Measurements from ENCODE around the gene PANX3.

PANX3 gene

DNA sequence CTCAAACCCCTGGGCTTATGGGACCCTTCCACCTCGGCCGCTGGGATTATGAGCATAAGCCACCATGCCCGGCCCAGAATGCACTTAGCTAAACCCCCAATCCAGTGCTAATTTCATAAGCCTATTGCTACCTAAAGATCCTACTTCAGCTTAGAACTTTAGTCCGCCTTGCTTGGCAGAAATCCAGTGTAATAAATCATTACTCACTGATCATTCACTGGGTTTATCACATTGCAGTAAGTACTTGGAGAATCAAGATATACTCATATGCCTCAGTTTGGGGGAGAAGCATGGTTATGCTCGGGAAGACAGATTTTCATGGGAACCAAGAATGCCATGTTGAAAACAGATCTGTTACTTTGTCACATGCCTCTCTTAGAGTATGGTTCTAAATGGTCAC lies 7.6 kb downstream of the PANX3 start:
- DNase-seq: no peak

DNA sequence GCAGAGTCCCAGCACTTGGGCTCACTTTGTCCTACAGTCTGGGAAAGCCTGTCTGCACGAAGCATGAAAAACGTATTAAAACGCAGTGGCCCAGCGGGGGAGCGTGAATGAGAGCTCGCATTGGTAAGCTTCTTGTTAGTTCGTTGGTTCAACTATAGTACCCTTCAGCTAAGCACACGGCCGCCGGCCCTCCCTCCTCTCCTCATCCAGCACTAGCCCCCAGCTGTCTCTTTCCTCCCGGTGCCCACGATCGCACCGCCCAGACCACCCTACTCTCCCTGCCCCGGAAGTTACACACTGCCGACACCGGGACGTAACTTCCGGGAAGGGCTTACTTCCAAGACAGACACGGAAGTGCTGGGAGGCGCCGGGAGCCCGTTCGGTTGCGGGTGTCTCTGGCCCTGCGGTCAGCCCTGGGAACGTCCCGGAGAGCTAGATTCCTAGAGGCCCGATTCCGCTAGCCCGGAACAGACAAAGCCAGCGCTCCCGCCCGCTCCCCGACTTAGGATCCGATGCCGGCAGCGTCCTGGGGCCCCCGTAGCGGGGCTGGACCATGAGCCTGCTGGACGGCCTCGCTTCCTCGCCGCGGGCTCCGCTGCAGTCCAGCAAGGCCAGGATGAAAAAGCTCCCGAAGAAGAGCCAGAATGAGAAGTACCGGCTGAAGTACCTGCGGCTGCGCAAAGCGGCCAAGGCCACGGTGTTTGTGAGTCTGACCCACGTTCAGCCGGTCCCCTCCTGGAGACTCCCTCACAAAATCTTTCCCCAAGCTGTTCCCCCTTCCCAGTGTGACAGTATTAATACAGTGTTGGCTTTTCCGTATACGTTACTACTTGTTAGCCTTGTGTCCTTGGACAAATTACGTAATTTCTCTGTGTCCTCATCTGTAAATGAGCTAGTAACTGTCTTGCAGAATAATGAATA lies 11.6 kb downstream of the PANX3 start, which contains the start of gene TBRG1:
TSS of gene TBRG1 (plus strand) at position 334 of the 921 bp plus-strand sequence. CDS start at position 554, 220 bp downstream.
- peak; percentile 96 for DNase-seq

DNA sequence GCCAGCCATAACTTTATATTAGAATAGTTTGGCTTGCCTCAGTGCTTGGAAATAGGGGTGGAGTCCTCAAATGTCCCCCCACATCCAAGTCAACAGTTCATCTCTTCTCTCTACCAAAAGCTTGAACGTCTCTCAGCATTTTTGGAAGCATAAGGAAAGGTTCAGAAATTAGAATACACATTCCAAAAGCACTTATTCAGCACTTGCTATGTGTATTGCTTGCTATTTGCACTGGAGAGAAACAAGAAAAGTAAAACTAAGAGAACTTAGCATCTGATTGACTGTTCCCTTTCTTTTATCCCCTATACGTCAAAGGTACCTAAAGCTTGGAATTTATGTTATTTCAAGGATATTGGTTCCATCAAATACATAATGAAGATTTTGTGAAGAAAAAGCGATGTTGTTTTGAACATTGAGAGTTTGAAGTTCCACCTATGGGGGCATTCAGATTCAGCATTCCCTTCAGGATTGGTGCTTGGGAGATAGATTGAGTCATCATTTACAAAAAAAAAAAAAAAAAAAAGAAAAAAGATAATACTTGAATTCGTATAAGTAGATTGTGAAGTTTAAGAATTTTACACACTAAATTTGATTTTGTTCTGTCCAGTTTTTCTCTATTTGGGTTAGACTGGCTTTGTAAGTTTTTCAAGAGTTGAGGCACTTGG lies 12.8 kb downstream of the PANX3 start:
- DNase-seq: no peak

DNA sequence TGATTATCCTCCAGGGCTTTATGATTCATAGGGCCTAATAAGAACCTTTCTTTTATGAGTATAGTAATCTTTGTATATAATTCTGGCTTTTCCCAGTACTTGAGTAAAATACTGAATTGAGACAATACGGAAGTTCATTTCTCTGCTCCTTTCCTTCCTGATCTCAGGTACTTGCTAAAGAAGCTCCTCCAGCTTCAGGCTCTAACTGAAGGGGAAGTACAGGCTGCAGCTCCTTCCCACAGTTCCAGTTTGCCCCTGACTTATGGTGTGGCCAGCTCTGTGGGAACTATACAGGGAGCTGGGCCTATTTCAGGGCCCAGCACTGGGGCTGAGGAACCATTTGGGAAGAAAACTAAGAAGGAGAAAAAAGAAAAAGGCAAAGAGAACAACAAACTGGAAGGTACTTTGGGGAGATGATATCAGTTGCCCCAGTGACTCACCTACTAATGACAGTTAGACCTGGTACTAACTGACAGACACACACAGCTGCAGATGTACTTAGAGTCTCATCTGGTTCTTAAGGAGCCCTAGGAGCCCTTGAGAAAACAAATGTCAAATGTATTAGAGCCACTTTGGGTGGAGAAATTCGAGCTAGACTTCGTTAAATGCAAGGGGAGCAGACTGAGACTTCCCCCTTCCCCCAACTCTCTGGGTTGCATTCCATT lies 14.4 kb downstream of the PANX3 start:
- no peak for DNase-seq

DNA sequence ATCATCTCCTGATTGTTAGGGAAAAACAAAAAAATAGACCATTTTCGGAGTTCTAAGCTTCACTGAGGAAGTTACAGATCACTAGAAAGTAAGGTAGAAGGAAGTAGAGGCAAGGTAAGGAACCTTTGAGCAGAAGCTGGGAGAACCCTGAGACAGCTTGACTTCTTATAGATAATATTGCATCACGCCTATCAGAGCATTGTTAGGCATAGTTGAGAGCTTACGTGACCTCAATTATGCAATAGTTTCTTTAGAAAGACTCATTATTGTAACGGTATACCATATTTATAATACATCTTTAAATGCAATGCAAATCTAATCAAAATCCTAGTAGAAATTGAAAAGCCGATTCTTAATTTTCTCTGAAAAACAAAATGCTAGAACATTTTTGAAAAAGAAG lies 16.3 kb downstream of the PANX3 start:
- DNase-seq: no peak

DNA sequence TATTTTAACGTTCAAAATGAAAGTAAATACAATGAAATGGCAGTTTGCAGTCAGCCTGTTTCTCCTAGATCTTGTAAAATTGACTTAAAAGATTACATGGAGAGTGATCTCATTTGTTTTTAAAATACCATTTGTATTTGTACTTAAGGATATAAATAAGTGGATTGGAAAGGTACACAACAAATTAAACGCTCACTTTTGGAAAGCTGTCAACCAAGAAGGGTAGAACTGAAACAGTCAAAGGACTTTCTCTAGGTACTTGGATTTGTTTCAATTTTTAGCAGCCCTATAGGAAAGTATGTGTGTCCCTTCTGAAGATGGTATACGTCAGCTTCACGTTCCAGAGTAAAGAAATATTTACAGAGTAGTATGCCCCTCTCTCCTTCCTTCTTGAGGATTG lies 18.7 kb downstream of the PANX3 start:
- DNase-seq: no peak

DNA sequence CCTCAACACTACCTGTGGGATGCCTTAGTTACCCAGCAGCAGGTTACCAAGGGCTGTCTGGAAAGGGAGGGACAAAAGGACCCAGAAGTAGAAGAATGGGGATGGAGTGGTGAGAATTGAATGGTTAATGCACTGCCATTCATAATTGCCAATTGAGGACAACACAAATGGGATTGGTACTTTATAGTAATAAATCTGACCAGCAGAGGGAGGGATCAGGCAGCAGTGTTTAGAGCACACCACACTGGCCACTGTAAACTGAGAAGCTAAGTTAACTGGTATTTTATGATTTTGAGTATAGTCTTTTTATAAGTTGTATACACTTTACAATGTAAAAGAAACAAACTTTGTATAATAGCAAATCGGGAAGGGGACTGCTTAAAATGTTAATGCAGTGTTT lies 22.1 kb downstream of the PANX3 start:
- no peak for DNase-seq

DNA sequence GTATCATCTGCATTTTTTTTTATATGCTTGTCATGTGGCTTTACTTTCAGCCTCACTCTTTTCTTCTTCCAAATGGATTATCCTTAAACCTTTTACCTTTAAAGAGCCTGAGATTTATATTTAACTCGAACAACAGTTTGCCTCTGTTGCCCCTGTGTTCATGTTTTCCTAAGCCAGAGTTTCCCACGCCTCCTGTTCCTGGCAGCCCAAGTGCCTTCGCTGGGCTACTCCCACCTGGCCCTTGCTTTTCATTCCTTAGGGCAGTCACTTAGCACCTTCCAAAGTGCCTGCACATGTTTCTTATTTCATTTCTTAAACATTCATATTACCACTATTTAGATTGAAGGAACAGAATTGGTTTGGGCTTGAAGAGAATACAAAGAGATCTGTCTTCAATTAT lies 24.7 kb downstream of the PANX3 start:
- no peak for DNase-seq

DNA sequence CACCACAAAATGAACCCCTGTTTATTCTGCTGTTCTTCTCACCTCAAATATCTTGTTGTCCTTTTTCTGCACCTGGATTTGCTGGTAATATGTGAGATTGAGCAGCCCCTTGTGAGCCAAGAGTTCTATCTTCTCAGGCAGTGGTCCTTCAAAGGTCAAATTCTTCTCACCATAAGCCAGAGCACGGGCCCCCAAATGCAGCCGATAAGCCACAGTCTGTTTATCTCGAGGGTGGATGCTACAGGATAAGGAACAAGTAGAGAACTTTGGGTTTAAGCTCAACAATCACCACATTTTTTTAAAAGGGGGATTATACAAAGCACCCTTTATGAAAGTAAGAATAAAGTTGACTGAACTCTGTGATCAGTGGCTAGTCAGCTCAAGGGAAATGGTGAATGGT lies 27.3 kb downstream of the PANX3 start:
- no peak for DNase-seq

DNA sequence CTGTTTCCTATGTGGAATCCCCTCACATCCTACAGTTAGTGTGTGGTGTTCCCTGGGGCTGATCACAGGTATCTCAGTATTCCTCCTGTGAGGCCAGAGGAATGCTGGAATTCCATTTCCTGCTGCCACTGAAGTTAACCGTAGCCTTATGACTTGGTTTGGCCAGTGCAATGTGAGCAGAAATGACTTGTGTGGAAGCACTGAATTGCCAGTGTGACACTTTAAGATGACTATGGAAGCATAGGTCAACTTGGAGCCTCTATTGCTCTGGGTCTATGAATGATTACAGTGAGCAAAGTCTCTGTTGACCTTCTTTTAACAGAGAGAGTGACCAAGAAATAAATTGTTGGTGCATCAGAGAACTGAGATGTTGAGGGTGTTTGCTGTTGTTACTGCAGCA lies 28.0 kb downstream of the PANX3 start:
- no peak for DNase-seq

DNA sequence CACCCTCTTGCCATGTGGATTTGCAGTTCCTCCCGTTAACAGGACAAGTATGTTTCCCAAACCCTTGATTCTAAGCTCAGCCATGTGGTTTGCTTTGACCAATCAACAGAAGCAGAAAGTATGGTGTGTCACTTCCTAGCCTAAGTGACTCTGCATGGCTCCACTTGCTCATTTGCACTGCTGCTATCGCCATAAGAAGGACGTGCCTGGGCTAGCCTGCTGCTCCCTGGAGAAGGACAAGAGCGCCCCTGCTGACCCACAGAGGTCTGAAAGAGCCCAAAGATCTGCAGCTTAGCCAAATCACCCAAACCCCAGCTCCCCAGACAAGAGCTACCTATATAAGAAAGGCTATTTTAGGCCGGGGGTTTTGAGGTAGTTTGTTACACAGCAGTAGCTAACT lies 29.4 kb downstream of the PANX3 start:
- no peak for DNase-seq

DNA sequence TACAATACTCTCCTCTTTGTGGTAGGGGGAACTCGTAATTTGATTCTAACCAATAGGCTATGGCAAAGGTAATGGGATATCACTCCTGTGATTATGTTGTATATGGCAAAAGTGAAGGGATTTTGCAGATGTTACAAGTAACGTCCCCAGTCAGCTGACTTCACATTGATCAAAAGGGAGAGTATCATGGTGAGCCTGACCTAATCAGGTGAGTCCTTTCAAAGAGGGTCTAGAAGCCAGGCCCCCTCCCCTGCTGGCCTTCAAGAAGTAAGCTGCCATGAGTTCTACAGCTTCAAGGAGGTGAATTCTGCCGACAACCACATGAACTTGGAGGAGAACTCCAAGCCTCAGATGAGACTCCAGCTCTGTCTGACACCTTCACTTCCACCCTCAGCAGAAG lies 31.4 kb downstream of the PANX3 start:
- DNase-seq: no peak

DNA sequence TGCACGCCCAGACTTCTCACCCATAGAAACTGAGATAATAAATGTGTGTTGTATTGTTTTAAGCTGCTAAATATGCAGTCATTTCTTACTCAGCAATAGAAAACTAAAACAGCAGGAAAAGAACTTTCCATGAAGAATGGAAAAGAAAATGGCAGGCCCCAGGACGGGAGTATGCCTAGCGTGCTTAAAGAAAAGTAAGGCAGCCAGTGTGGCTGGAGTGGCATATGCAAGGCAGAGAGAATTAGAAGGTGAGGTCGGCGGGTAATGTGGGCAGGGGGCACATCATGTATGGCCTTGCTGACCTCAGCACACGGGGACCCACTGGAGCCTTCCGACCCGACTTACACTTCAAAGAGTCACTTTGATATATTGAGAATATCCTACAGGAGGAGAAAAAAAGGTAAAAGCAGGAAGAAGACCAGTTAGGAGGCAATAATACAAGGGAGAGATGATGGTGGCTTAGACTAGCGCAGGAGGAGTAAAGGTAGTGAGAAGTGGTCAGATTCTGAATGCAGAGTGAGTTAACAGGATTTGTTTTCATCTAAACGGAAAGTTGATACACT lies 31.9 kb downstream of the PANX3 start:
- DNase-seq: no peak

DNA sequence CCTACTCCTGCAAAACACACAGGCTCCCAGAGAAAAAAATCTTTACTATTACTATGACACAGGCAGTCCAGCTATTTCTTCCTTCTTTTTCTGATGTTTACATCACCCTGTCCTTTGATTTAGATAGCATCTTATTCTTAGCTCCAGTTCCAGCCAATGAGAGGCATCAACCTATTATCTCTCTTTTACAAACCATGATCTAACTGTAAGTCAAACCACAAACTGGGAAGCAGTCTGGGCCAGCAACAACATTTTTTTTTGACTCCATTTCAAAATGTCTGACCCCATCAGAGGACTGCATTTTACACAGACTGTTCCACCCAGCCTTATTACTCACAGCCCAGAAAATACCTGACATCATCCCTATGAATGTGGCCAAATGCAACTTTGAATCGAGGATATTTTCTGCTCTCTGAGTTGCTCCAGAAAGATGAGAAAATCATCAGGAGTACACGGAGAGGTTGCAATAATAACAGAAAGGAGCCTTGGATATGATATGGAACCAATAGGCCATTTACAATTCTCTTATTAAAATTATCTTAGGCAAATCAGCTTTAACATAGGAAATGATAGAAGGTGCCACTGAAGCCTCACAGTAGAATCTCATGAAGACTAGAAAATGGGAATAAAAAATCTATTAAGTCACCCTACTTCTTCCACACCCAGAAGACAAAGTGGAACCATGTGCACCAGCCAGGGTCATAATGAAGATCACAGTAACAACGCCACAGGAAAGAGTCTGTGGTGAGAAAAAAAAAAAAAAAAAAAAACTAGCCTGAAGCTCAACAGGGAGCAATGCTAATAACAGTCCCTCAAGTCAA lies 32.6 kb downstream of the PANX3 start:
- no peak for DNase-seq

DNA sequence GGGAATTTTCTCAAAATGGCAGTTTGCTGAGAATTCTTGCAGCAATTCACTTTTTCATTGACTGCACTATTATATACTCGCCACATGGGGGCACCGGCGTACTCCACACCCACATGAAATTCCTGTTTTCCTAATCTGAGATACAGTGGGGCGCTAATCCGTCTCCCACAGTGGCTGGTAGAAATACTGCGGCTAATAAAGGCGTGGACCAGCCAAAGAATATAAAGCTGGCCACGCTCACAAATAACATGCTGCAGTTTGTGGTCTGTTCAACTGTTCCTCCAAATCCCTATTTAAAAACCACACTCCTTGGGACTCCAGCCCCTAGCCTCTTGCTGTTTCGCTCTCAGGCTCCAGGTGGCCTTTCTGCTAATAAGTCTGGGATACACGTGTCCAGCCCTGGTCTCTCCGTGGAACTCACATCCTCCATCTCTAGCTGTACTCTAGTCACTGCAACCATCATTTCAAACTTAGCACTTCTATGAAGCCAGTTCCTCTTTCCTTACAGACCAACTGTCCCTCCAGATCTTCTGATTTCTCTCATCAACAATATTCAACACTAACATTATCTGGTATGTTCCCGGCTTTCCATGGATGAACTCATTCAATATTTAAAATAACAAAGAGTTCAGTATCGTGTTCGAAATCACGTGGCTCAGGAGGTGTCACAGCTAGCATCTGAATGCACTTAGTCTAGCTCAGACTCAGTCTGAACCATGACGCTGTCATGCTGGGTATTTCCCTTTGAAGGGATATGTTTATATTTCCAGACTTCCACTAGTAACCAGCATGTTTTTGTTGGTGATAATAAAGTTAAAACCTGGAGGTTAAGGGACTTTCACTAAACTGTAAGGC lies 33.4 kb downstream of the PANX3 start:
- peak; percentile 63 for DNase-seq

DNA sequence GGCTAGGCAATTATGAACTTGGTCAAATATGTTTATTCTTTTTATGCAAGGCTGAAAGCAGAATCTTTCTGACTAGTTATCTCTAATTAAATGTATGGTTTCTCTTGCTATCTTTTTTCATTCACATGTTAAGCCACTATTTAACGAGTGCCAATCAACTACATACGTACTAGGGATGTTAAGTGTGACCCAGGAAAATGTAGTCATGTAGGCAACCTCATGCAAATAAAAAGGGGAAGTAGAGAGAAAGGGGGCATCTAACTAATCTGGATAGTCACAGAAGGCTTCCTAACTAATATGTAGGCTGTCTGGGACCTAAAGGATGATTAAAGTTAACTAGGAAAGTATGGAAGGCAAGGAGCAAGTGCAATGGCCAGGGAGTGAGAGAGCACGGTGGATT lies 34.9 kb downstream of the PANX3 start:
- no peak for DNase-seq

DNA sequence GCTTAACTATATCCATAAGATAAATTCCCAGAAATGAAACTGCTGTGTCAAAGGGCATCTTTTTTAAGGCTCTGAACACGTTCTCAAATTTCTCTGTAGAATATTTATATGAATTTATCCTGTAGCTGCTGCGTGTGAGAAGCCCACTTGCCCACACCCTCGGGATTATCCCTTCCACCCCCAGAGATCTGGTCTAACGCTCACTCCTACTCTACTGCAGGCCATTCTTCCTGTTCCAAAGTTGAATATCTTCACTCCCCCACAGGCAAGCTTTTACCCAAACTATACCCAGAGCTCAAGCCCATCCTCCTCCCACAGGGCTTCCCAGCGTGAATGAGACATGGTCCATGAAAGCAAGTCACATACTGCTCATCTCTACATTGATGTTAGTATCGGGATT lies 37.4 kb downstream of the PANX3 start:
- no peak for DNase-seq

DNA sequence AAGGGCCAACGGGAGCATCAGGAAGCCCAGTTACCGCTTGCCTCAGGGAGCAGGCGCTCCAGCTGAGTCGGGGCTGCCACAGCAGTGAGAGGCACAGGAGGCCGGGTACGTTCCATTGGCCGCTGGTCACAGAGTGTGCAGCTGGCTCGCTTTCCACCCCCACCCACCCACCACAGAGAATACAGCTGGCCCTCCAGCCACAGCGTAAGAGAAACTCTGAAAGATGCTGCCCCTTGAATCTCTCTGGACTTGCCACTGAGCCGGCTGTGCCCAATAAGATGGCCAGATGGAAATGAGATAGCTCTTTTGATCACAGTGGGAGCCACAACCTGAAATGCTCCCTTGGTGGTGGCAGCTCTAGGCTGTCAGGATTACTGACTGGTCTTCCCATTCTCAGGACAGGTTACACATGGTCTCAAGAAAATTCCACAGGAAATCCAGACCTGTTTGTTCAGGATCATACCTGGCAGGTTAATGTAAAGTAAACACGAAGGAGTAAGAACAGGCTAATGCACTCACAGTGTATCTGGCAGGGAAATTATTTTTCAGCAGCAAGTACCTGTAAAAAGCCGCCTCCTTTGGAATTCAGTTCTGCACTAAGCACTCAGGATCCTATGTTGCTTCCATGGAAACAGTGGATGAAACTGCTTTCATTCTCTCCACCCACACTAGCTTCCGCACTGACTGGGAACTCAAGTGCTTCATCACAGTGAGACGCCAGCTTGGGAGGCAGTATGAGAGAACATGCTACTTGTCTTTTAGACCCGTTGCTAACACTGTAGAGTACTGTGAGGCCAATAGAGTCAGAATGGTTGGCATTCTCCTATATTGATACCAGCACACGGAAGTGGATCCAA lies 45.8 kb downstream of the PANX3 start:
- DNase-seq: peak; percentile 41

DNA sequence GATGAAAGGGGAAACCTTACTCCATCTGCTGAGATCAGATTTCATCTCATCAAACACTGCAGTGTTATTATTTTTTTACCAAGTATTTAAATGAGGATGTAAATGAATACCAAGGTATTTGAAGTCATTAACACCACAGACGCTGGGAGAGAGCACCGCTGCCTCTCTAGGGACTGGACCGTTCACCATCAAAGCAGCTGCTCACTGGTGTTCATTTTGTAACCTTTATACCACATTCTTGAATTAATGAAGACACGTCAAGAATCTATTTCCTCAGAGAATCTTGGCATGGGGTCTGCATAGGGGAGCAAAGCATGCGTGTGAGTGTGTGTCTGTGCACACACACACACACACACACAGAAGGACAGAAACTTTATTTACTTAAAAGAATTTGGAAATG lies 46.7 kb downstream of the PANX3 start:
- no peak for DNase-seq

DNA sequence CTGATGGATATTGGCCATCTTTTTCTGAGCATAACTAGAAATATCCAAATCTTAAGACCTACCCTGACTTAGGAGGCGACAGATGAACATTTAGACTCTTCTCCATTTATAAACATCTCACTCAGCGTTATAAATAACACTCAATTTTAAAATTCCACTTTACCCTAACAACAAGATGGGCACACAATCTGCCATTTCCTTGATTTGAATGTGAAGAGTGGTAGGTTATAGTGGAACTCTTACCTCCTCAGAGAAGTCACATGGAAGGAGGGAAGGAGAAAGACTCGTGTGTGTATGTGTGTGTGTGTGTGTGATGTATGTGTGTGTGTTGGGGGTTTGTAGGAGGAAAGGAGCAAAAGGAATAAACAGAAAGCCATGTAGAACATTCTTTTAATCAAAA lies 47.3 kb downstream of the PANX3 start:
- DNase-seq: no peak

DNA sequence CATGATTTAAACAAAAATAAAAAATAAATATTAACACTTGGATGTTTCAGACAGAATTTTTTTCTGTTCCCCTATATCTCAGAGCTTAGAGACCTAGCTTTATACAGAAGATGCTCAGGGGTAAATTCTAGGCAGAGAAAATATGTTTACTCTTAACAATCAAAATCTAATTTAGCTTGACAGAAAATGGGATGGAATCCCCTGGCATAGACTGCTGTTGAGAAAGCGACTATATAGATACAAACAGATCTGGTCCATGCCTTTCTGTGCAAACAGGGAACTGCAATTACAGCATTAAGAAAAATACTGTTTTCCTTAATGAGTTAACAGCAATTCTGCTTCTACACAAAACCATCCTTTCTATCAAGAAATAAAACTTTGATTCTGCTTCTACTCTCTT lies 47.8 kb downstream of the PANX3 start:
- no peak for DNase-seq

All from right hindlimb (tissue), 1 donor.